H7 (cell line): ENCODE measurements around the gene VAMP7. TPM values are rescaled to one million over a fixed set of nuclear protein-coding genes. Genes with fewer than 3 reads are reported as not detected.

Experiments
- total RNA-seq: library from RNA; depleted of rRNA; stranded (reverse); fragments of >200 nt; shearing (Covaris generic); gene quantifications from 2 replicates; pipeline ENCODE4 v1.2.3, GENCODE V29; 2014; rRNA removed

The VAMP7 gene
- total RNA-seq, 1 experiment from 2014 or later = 25.2 TPM

Other genes with a start within 250 kb of the VAMP7 start
- 0.17 and 0.78 TPM in 2 replicates for gene IL9R, start 116.4 kb downstream of the VAMP7 start, total RNA-seq